HEK293T (cell line): Measurements from ENCODE around the gene TIGD1.

Source experiments
- ARNT ChIP-seq: fragments of 450-650 bp; IDR thresholded peaks from 2 replicates; pipeline ENCODE4 v1.6.1; 2017; ENCODE audit warnings: mild to moderate bottlenecking
- FOXA1 ChIP-seq: fragments of 450-650 bp; IDR thresholded peaks from 2 replicates; pipeline ENCODE4 v1.6.1; 2016; ENCODE audit warnings: mild to moderate bottlenecking
- FOXK2 ChIP-seq: fragments of 450-650 bp; IDR thresholded peaks from 2 replicates; pipeline ENCODE4 v1.6.1; 2016; ENCODE audit warnings: mild to moderate bottlenecking
- FOXM1 ChIP-seq: fragments of 450-650 bp; IDR thresholded peaks from 2 replicates; pipeline ENCODE4 v1.6.1; 2017; ENCODE audit warnings: mild to moderate bottlenecking, borderline replicate concordance
- NFRKB ChIP-seq: fragments of 450-650 bp; IDR thresholded peaks from 2 replicates; pipeline ENCODE4 v1.6.1; 2016; ENCODE audit warnings: mild to moderate bottlenecking, moderate library complexity
- SP1 ChIP-seq: fragments of 450-650 bp; IDR thresholded peaks from 2 replicates; pipeline ENCODE4 v1.6.1; 2017
- SUZ12 ChIP-seq: fragments of 450-650 bp; IDR thresholded peaks from 2 replicates; pipeline ENCODE4 v1.6.1; 2016; ENCODE audit warnings: mild to moderate bottlenecking
- TARDBP ChIP-seq: fragments of 450-650 bp; IDR thresholded peaks from 2 replicates; pipeline ENCODE4 v1.6.1; 2016
- TF ChIP-seq, protein P1 (sequence below): fragments of 450-650 bp; IDR thresholded peaks from 2 replicates; pipeline ENCODE4 v1.6.1; 2016

DNA sequence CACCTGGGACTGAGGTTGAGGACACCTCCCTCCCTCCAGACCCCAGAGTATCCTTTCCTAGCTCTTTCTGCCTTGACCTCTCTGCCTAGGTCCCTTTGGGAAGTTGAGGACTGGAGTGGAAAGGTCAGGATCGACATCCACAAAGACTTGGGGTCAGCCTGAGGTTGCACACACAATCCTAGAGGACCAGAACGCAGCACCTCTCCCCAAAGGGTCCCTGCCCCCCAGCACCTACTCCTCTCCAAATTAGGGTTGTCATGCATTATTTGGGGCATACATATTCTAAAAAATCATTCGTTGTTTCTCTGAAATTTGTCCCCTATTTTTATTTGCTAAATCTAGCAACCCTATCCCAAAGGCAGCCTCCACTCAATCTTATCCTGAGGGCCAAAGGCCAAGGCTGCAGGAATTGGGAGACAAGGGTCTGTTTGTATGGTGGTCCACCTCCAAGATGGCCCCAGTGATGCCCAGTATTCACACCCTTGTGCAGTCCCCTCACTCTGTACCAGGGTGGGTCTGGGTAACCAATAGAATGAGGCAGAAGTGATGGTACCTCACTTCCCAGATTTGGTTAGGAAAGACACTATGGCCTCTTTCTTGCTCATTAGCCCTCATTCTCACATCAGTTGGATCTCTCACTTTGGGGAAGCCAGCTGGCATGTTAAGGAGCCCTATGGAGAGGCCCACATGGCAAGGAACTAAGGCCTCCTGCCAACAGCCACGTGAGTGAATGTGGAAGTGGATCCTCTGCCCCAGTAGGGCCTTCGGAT, 14.4 kb downstream of the TIGD1 start:
- TF ChIP-seq FOXA1: no peak
- no peak for TF ChIP-seq SP1
- TF ChIP-seq FOXM1: no peak
- TF ChIP-seq, protein P1, sequence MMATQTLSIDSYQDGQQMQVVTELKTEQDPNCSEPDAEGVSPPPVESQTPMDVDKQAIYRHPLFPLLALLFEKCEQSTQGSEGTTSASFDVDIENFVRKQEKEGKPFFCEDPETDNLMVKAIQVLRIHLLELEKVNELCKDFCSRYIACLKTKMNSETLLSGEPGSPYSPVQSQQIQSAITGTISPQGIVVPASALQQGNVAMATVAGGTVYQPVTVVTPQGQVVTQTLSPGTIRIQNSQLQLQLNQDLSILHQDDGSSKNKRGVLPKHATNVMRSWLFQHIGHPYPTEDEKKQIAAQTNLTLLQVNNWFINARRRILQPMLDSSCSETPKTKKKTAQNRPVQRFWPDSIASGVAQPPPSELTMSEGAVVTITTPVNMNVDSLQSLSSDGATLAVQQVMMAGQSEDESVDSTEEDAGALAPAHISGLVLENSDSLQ: no peak
- no peak for TF ChIP-seq ARNT
- no peak for TF ChIP-seq TARDBP
- no peak for TF ChIP-seq NFRKB
- TF ChIP-seq FOXK2: no peak
- TF ChIP-seq SUZ12: no peak
